Renal cortical epithelial cell (primary cell): ENCODE data around the gene KCTD20. TPM values are rescaled to one million over a fixed set of nuclear protein-coding genes. Genes with fewer than 3 reads are reported as not detected.

ENCODE experiments used
- DNase-seq: peaks from one replicate; pipeline ENCODE4 v3.0.0-alpha.2; 2011; ENCODE audit warnings: low read depth
- total RNA-seq: library from RNA; depleted of rRNA; stranded (reverse); fragments of >200 nt; gene quantifications from 2 replicates; pipeline ENCODE4 v1.2.3, GENCODE V29; 2014

The KCTD20 gene
- total RNA-seq, 1 donor from 2014 or later = 62.1 TPM

DNA sequence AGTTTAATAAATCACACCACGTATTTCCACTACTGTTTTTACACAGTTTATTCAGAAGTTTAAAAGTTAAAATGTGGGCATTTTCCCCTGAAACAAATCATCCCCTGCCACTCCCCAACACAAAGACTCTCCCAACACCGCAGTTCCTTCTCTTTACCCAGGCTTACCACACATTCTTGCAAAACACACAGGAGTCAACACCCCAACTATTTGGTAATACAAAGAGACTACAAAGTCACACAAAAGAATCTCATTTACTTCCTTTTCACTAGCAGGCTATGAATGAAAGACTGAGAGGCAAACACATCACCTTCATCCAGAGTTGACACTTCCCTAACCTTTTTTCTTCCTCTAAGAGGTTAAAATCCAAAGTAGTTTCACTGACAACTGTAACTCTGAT is 51.1 kb downstream of the KCTD20 start:
- DNase-seq = peak; percentile 26

DNA sequence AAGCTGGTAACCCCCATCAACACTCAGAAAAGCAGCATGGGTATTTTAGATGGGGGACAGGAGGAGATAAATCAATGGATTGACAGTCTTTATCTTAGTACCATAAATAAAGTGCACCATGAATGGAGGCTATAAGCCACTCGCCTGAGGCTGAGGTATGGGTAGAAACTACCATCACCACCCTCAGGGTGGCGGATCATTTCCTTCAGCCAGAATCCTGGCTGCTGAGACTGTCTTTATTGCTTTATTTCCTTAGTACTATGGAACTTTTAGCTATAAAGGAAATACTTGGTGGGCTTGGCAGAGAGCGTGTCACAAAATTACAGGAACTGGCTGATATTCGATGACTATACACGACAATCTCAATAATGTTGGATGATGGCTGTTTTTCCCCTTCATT is 52.3 kb downstream of the KCTD20 start:
- DNase-seq = no peak

DNA sequence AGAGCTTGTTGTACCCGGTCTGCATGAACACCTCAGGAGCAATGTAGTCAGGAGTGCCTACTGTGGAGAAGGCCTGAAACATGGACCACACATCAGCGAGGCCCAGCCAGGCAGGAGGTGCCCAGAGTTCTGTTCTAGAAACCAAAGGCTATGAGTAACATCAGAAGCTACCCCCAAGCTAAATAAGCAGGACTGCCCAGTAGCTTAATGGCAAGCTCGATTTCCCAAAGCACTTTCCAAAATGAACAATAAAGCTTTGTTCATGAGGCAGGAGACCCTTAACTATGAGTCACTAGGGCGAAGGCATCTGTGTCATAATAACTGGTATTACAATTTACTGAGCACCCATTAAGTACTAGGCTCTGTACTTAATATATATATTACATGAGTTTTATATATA is 57.1 kb downstream of the KCTD20 start:
- no peak for DNase-seq

DNA sequence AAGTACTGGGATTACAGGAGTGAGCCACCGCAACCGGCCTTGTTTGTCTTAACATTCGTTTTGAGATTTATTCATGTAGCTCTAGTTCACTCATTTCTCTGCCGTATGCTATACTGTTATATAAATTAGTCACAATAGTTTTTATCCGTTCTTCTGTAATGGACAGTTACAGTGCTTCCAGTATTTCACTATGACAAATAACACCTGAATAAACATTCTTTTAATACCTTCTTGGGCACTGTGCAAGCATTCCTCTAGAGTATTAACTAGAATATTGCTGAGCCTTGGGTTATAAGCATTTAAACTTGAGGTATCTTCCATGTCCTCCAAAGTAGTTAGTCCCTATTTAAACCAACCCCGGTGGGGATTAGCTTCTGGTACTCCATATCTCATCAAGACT is 58.9 kb downstream of the KCTD20 start:
- DNase-seq = no peak

DNA sequence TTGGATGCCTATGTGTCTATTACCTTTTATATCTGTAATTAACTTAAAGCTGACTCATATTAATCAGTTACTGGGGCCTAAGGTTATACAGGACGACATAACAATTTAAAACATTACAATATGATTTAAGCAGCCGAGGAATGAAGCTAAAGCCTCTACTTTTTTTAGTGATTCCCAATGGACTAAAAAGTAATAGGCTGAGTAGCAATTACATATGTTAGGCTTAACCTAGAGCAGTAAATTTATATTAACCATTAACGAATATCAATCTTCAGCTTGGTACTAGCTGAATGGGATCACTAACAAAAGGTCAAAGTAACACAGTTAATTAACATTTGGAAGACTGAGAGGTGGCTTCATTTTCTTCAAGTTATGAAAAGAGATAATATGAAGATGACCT is 61.4 kb downstream of the KCTD20 start:
- peak; percentile 30 for DNase-seq

- DNase-seq = peak; percentile 59
Observed at GRCh38 chr6:36504982-36505381, 62.2 kb downstream of the KCTD20 start.

GRCh38 chr6:36505744-36506534 is 63.1 kb downstream of the KCTD20 start:
- no peak for DNase-seq

DNA sequence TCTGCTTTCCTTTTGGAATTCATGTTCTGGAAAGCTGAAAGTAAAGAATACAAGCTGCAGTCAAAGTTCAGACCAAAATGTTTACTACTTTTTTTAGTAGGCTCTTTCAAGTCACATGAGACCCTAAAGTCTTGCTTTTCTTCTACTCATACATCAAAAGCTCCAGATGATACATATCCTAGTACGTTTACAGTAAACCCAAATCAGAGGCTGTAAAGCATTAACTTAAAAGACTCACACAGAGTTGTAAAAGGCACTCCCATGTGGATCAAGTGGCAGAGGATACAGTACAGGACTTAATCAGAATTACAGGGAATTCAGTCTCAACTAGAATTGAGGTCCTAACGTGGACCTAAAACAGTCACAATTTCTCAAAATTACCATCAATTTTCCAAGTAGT is 63.8 kb downstream of the KCTD20 start:
- DNase-seq = no peak

GRCh38 chr6:36508532-36508931 is 65.7 kb downstream of the KCTD20 start:
- peak; percentile 65 for DNase-seq

- DNase-seq = no peak
Observed at GRCh38 chr6:36510365-36510764, 67.6 kb downstream of the KCTD20 start.

DNA sequence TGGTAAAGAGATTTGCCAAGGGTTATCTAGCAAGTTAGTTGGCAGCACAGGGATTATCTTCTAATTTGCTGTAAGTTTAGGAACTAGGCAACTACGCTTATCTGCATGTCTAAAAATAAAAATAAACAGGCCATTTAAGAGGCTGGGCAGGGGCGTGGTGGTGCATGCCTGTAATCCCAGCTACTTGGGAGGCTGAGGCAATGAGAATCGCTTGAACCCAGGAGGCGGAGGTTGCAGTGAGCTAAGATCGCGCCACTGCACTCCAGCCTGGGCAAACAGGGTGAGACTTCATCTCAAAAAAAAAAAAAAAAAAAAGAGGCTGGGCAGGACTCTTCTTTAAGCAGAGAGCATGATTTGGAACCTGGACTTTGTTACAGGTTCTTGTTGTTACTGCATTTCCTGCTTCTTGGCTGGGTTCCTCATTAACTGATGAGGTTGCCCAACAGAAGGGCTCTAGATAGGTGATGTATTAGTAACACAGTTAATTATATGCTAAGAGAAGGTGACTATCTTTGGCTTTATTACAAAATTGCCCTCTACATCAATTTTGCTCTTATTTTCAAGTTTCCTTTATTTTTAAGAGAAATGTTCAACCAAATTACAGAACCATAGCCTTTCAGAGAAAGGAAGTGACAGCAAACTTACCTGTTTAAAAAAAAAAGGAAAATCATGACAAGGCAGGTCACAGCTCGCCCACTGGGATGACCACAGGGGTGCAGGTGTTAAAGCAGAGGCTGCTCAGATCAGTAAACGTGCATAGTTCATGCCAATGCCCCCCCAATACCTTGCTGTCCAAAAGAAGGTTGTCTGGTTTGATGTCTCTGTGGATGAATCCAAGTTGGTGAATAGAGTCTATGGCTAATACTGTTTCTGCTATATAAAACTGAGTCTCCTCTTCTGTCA is 72.0 kb downstream of the KCTD20 start:
- DNase-seq = peak; percentile 95

DNA sequence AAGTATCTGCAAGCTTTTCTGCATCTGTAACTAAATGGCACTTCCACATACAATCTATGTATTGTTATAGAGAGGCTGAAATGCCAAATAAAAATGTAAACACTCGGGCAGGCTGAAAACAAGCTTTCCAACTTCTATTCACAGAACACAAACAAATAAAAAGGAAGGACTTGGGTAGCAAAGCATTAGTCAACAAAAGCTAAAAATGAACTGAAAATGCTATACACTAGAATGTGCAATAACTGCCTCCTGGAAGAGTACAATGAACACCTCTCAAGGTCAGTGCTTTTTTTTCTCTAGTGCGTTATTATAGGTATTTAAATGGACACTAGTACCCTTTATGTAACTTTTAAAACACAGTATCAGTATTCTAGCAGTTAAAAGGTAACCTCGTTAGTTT is 73.0 kb downstream of the KCTD20 start:
- DNase-seq = no peak

DNA sequence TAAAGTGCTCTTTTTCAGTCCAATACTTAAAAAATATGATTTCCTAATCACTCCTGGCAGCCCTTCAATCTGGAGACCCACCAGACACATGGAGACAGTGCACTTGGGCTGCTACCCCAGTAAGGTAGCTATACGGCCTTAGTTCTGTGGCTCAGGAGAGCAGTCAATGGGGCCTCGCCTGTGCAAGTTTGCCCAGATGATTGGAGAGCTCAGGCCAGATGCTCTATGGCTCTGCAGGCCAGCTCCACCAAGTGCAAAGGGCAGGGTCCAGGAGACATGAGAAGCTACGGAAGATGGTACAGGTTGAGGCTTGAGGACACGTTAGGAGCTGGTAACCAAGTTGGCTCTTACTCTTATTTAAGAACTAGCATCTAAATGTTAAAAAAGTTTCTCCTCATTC is 73.8 kb downstream of the KCTD20 start:
- DNase-seq = no peak

- no peak for DNase-seq
Observed at GRCh38 chr6:36516988-36517387, 74.2 kb downstream of the KCTD20 start.

- no peak for DNase-seq
Observed at GRCh38 chr6:36517408-36517807, 74.6 kb downstream of the KCTD20 start.

GRCh38 chr6:36519352-36519751 is 76.6 kb downstream of the KCTD20 start:
- no peak for DNase-seq

DNA sequence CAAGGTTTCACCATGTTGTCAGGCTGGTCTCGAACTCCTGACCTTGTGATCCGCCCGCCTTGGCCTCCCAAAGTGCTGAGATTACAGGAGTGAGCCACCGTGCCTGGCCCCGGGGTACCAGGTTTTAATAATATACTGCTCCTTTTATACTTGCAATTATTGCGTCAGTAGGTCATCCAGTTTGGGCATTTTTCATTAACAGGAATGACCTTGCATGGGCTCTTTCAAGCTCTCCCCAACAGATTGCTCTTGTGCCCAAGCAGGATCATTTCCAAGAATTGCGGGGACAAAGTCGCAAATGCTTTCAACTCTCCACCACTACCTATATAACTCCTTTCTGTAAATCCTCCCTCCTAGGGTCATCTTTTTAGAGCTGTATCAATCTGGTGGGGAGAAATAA is 80.7 kb downstream of the KCTD20 start:
- DNase-seq = no peak

GRCh38 chr6:36523936-36524499 is 81.2 kb downstream of the KCTD20 start:
- DNase-seq = no peak

- no peak for DNase-seq
Observed at GRCh38 chr6:36524871-36525270, 82.1 kb downstream of the KCTD20 start.

DNA sequence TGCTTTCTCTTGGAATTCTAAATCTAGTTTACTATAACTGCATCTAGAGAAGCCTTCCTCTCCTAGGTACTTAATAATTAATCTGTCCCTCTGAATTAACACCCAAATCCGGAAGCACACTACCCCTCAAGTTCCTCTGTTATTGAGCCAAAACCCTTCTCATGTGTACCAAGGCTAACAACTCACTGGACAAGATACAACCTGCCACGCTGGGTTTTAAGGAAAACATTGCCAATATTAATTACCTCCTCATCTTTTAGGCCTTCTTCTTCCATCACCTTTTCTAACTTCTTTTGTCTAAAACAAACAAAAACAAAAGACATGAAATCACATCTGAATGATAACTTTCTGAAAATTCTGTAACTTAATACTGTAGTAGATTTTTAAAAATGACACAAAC is 82.5 kb downstream of the KCTD20 start:
- no peak for DNase-seq

GRCh38 chr6:36526066-36526465 is 83.3 kb downstream of the KCTD20 start:
- no peak for DNase-seq

- DNase-seq = no peak
Observed at GRCh38 chr6:36533321-36533720, 90.5 kb downstream of the KCTD20 start.
